Measurements from ENCODE around the gene SHISA7. TPM values are rescaled to one million over a fixed set of nuclear protein-coding genes. Genes with fewer than 3 reads are reported as not detected.

Gene SHISA7
- total RNA-seq, 2 donors from 2014 or later = not detected

GRCh38 chr19:55466241-55466614, 23.1 kb upstream of the SHISA7 start:
- Histone ChIP-seq H3K4me3 (no peak overlapping the region), H3K4me1 (peaks cover 0 to 19% of the 10 kb centered on the region in 2 donors), H3K36me3 (no peaks in the 10 kb centered on the region), H3K9me3 (no peaks in the 10 kb centered on the region), H3K27ac (no peak overlapping the region), H3K27me3 (no peaks in the 10 kb centered on the region)
- no peak for TF ChIP-seq CTCF (IDR thresholded peaks at IDR 0.05)
- DNase-seq (ENCODE audit: low spot score) = no peak

GRCh38 chr19:55465460-55466240, 22.6 kb upstream of the SHISA7 start:
- H3K4me1 ChIP-seq = peaks cover 0 to 25% of the 10 kb centered on the region in 2 donors
- no peak for TF ChIP-seq CTCF (IDR thresholded peaks at IDR 0.05)
- no peaks in the 10 kb centered on the region for H3K27me3 ChIP-seq
- DNase-seq (ENCODE audit: low spot score) = no peak
- H3K4me3 ChIP-seq = no peak overlapping the region
- H3K9me3 ChIP-seq = no peaks in the 10 kb centered on the region
- no peaks in the 10 kb centered on the region for H3K36me3 ChIP-seq
- no peak overlapping the region for H3K27ac ChIP-seq

- H3K27me3 ChIP-seq = no peaks in the 10 kb centered on the region
- no peak for TF ChIP-seq CTCF (IDR thresholded peaks at IDR 0.05)
- no peak within 1 kb of the TSS for H3K4me3 ChIP-seq
- peaks cover 0 to 35% of the 10 kb centered on the region in 2 donors for H3K4me1 ChIP-seq
- no peak for DNase-seq (ENCODE audit: low spot score)
- no peaks in the 10 kb centered on the region for H3K36me3 ChIP-seq
- H3K27ac ChIP-seq = no peak within 1 kb of the TSS
- no peaks in the 10 kb centered on the region for H3K9me3 ChIP-seq
These were observed 21.6 kb upstream of the SHISA7 start, which contains the start of gene C19orf85 for GRCh38 chr19:55464662-55465054. Gene C19orf85 (minus strand): TSS chr19:55464751. CDS start chr19:55464554, 197 bp downstream.

GRCh38 chr19:55464039-55464661, 21.1 kb upstream of the SHISA7 start:
- Histone ChIP-seq H3K27ac (no peak overlapping the region), H3K36me3 (no peaks in the 10 kb centered on the region), H3K4me3 (no peak overlapping the region), H3K4me1 (peaks cover 0 to 39% of the 10 kb centered on the region in 2 donors), H3K27me3 (no peaks in the 10 kb centered on the region), H3K9me3 (no peaks in the 10 kb centered on the region)
- no peak for DNase-seq (ENCODE audit: low spot score)
- no peak for TF ChIP-seq CTCF (IDR thresholded peaks at IDR 0.05)

GRCh38 chr19:55463583-55464031, 20.5 kb upstream of the SHISA7 start:
- no peaks in the 10 kb centered on the region for H3K36me3 ChIP-seq
- no peak for TF ChIP-seq CTCF (IDR thresholded peaks at IDR 0.05)
- no peaks in the 10 kb centered on the region for H3K9me3 ChIP-seq
- no peak overlapping the region for H3K4me3 ChIP-seq
- no peak overlapping the region for H3K27ac ChIP-seq
- H3K27me3 ChIP-seq = no peaks in the 10 kb centered on the region
- H3K4me1 ChIP-seq = peaks cover 0 to 39% of the 10 kb centered on the region in 2 donors
- DNase-seq (ENCODE audit: low spot score) = no peak

Data from right atrium auricular region (tissue), 2 donors.